Gastrocnemius medialis (tissue), 4 donors: Measurements from ENCODE around the gene PRDM16.

Source experiments
- POLR2A ChIP-seq, 2 donors: fragments of 450-650 bp; IDR thresholded peaks; one replicate each; pipeline ENCODE4 v1.6.1; 2017; ENCODE audit warnings: antibody characterized with exemption in 2 of 2, mild to moderate bottlenecking in 2 of 2, moderate library complexity in 2 of 2
- TF ChIP-seq, protein P1 (sequence below), 5 experiments: fragments of 450-650 bp in 3 of 5; fragments of 200-600 bp in 2 of 5; sonication (generic) in 2 of 5; IDR thresholded peaks in 4 of 5; conservative IDR thresholded peaks in 1 of 5; 1 replicate in 4 of 5; 2 replicates in 1 of 5; pipeline ENCODE4 v1.5.1; 2016 to 2019; ENCODE audit warnings: antibody characterized with exemption in 5 of 5, mild to moderate bottlenecking in 3 of 5, moderate library complexity in 3 of 5

- TF ChIP-seq, protein P1, sequence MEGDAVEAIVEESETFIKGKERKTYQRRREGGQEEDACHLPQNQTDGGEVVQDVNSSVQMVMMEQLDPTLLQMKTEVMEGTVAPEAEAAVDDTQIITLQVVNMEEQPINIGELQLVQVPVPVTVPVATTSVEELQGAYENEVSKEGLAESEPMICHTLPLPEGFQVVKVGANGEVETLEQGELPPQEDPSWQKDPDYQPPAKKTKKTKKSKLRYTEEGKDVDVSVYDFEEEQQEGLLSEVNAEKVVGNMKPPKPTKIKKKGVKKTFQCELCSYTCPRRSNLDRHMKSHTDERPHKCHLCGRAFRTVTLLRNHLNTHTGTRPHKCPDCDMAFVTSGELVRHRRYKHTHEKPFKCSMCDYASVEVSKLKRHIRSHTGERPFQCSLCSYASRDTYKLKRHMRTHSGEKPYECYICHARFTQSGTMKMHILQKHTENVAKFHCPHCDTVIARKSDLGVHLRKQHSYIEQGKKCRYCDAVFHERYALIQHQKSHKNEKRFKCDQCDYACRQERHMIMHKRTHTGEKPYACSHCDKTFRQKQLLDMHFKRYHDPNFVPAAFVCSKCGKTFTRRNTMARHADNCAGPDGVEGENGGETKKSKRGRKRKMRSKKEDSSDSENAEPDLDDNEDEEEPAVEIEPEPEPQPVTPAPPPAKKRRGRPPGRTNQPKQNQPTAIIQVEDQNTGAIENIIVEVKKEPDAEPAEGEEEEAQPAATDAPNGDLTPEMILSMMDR (IDR thresholded peaks at IDR 0.05 in 4 of 5, conservative IDR thresholded peaks at IDR 0.05 in 1 of 5), result no peak
- no peak for TF ChIP-seq POLR2A (IDR thresholded peaks at IDR 0.05)
These were observed 254.2 kb downstream of the PRDM16 start for GRCh38 chr1:3323021-3323795.
